AG04449 (cell line): ENCODE data around the gene GPR137.
"Not testable (repeated sequence)": the region's sequence is repeated elsewhere in the genome, so short reads cannot be mapped to it uniquely, and the experiment has no call there.

Experiments used
- CTCF ChIA-PET: fragments of 350-600 bp; formaldehyde crosslinking; extraction: SDS; loops from one replicate; lab custom pipeline; 2021; ENCODE audit warnings: antibody characterized with exemption; lab: Yijun Ruan, JAX
- POLR2A ChIA-PET: fragments of 400-600, 350-600 bp; formaldehyde crosslinking; extraction: SDS; loops from one replicate; lab custom pipeline; 2020; ENCODE audit warnings: antibody characterized with exemption, inconsistent platforms; lab: Yijun Ruan, JAX
- DNase-seq: peaks from one replicate; pipeline ENCODE4 v3.0.0-alpha.2; 2010; ENCODE audit warnings: low read depth, low spot score
- H3K4me3 ChIP-seq: 2 replicates; pipeline ENCODE4 v1.5.1; 2011; ENCODE audit warnings: low read depth, mild to moderate bottlenecking, control low read depth, low read length
- CTCF ChIP-seq: IDR thresholded peaks from one replicate; pipeline ENCODE4 v1.5.1; 2011; ENCODE audit warnings: mild to moderate bottlenecking, moderate library complexity, low read length, control low read depth, inconsistent platforms; ENCODE audit not compliant: insufficient read depth; ENCODE audit errors: missing control alignments

The GPR137 gene

GRCh38 chr11:64322925-64323260 lies 37.2 kb downstream of the GPR137 start:
- no peak for TF ChIP-seq CTCF
- ChIA-PET POLR2A (interaction anchor here (0.6 kb wide), 2 partner anchors 13 to 87 kb away, joined by 3 to 4 read pairs; no protein-coding TSS in a partner anchor), CTCF (interaction anchor here (1.3 to 5.2 kb wide), 4 partner anchors 10 to 72 kb away, joined by 3 to 27 read pairs (median 14); no protein-coding TSS in a partner anchor)
- no peak overlapping the region for H3K4me3 ChIP-seq
- no peak for DNase-seq

GRCh38 chr11:64323373-64323772 lies 37.7 kb downstream of the GPR137 start:
- no peak for TF ChIP-seq CTCF
- ChIA-PET CTCF (interaction anchor here (1.3 to 5.2 kb wide), 5 partner anchors 10 to 73 kb away, joined by 3 to 27 read pairs (median 6); no protein-coding TSS in a partner anchor), POLR2A (interaction anchor here (0.6 kb wide), 2 partner anchors 14 to 87 kb away, joined by 3 to 4 read pairs; no protein-coding TSS in a partner anchor)
- DNase-seq = no peak
- H3K4me3 ChIP-seq = no peak overlapping the region

- POLR2A ChIA-PET, H3K4me3 ChIP-seq, DNase-seq: not testable (repeated sequence)
- CTCF ChIA-PET = interaction anchor here (0.9 to 5.2 kb wide), 7 partner anchors 9 to 327 kb away, joined by 3 to 27 read pairs (median 4); no protein-coding TSS in a partner anchor
Observed at GRCh38 chr11:64323984-64324383, 38.3 kb downstream of the GPR137 start.

GRCh38 chr11:64324692-64325469 lies 39.2 kb downstream of the GPR137 start:
- no peak overlapping the region for H3K4me3 ChIP-seq
- no peak for TF ChIP-seq CTCF
- POLR2A ChIA-PET = no interaction called here
- CTCF ChIA-PET = interaction anchor here (0.7 to 5.2 kb wide), 7 partner anchors 16 to 327 kb away, joined by 3 to 27 read pairs (median 3); no protein-coding TSS in a partner anchor
- no peak for DNase-seq

GRCh38 chr11:64327375-64327774 lies 41.7 kb downstream of the GPR137 start:
- ChIA-PET POLR2A (interaction anchor here (0.8 kb wide), 1 partner anchor 10 kb away, joined by 4 read pairs; the partner anchor contains the start of gene PRDX5), CTCF (interaction anchor here (1.0 to 1.1 kb wide), 3 partner anchors 23 to 28 kb away, joined by 3 to 4 read pairs (median 3); no protein-coding TSS in a partner anchor)
- DNase-seq = no peak
- no peak overlapping the region for H3K4me3 ChIP-seq
- TF ChIP-seq CTCF = no peak

GRCh38 chr11:64327993-64328392 lies 42.3 kb downstream of the GPR137 start:
- no peak overlapping the region for H3K4me3 ChIP-seq
- no peak for DNase-seq
- TF ChIP-seq CTCF = no peak
- CTCF ChIA-PET = interaction anchor here (1.0 to 1.1 kb wide), 2 partner anchors 27 to 28 kb away, joined by 3 read pairs; no protein-coding TSS in a partner anchor
- POLR2A ChIA-PET = no interaction called here
